Ovary (tissue), 10 donors: ENCODE data around the gene PAN3. TPM values are rescaled to one million over a fixed set of nuclear protein-coding genes. Genes with fewer than 3 reads are reported as not detected.
A peak's percentile ranks its signal among the peaks of the same experiment; 100 is the strongest.

Experiments
- DNase-seq, 5 donors: peaks; one replicate each; pipeline ENCODE4 v3.0.0-alpha.2; 2019 to 2020
- H3K27ac ChIP-seq, 2 donors: fragments of 200-600 bp; one replicate each; pipeline versions ENCODE4 v1.5.1 to v1.8.0; 2019 to 2022
- H3K27me3 ChIP-seq: fragments of 200-600 bp; one replicate; pipeline ENCODE4 v1.8.0; 2022
- H3K36me3 ChIP-seq: fragments of 200-600 bp; sonication (generic); one replicate; pipeline ENCODE4 v1.5.1; 2019
- H3K4me1 ChIP-seq: one replicate; pipeline ENCODE4 v1.8.1; 2013; ENCODE audit warnings: mild to moderate bottlenecking, moderate library complexity; ENCODE audit not compliant: insufficient read depth
- H3K4me3 ChIP-seq: fragments of 200-600 bp; sonication (generic); one replicate; pipeline ENCODE4 v1.5.1; 2017
- H3K9me3 ChIP-seq, 2 donors: fragments of 200-600 bp in 1 of 2; sonication (generic) in 1 of 2; one replicate each; pipeline versions ENCODE4 v1.5.1 to v1.8.1; 2013 to 2019; ENCODE audit warnings: mild to moderate bottlenecking in 1 of 2, moderate library complexity in 1 of 2
- CTCF ChIP-seq, 3 donors: fragments of 450-650 bp in 2 of 3; fragments of 200-600 bp in 1 of 3; IDR thresholded peaks; one replicate each; pipeline versions ENCODE4 v1.5.1 to v1.8.0; 2016 to 2022; ENCODE audit warnings: antibody characterized with exemption in 3 of 3, mild to moderate bottlenecking in 1 of 3
- EP300 ChIP-seq: sonication (generic); formaldehyde crosslinking; IDR thresholded peaks from one replicate; pipeline ENCODE4 v1.6.1; 2017; ENCODE audit warnings: antibody characterized with exemption
- POLR2A ChIP-seq: fragments of 450-650 bp; IDR thresholded peaks from one replicate; pipeline ENCODE4 v1.6.1; 2017; ENCODE audit warnings: antibody characterized with exemption, mild to moderate bottlenecking, moderate library complexity
- WGBS, 3 donors: extraction: QIAGEN DNeasy Blood & Tissue Kit in 1 of 3; methylation state at CpG; one replicate each; pipeline versions ENCODE4 v1.1.5 to v1.1.7; 2013 to 2017; 5-methylcytosine and 5-hydroxymethylcytosine counted together
- intact Hi-C, 4 donors: fragments of 100-400 bp; cut with DNase I; formaldehyde crosslinking; loops; one replicate each; pipeline versions ENCODE4 v1.11.0 to v1.15.1; 2022 to 2023
- long read RNA-seq, 3 donors: library from polyadenylated mRNA in 2 of 3; unstranded in 2 of 3; transcript quantifications; one replicate each; pipeline ENCODE4 v2.0.0 and lab custom pipeline, GENCODE V29; 2021 to 2026
- polyA plus RNA-seq, 2 donors: library from polyadenylated mRNA; stranded (reverse); fragments of 200-250 nt in 1 of 2; fragments of 350-450 nt in 1 of 2; fragmentation: Illumina TruSeq in 1 of 2; extraction: RNeasy Lipid Tissue Mini Kit (QIAGEN cat#74804) in 1 of 2; gene quantifications; one replicate each; pipeline ENCODE4 v1.2.3, GENCODE V29; 2013 to 2014
- total RNA-seq, 7 donors: library from RNA; depleted of rRNA in 2 of 7; stranded (reverse); fragments of >200 nt in 2 of 7; fragmentation: NEBNext Ultra II Directional in 3 of 7; extraction: Animal tissue kit (Norgen Biotek cat#: 25700) in 3 of 7; gene quantifications; one replicate each; pipeline versions ENCODE4 v1.1.0 to v1.2.4, GENCODE V29; 2016 to 2023
- donor health status: DM: no; HTN: no; CAD: no; lungs with moderate emphysema.
- donor health status: DM: no; HTN: no; CAD: no.
- donor health status: Bipolar disorder and iron deficiency.
- donor health status: DM: yes; HTN: yes; CAD: no.
- donor health status: DM: no; HTN: no; CAD: no.
- donor health status: DM: yes; HTN: yes; CAD: no.

PAN3 gene
- total RNA-seq (10 to 100 TPM; 33.8 to 40.7 (median 36.7) TPM), polyA plus RNA-seq (10 to 100 TPM; 13.2 to 16.5 TPM)
- long read RNA-seq, donor 1, partial matches to known transcripts: 1 of 4 reads
- long read RNA-seq, donor 1, other reads (novel, unspliced or antisense): 3 of 4 reads
- long read RNA-seq, donor 2: 0 reads
- long read RNA-seq, donor 3, full-length matches to known transcripts: 1 of 5 reads
- long read RNA-seq, donor 3, partial matches to known transcripts: 1 of 5 reads
- long read RNA-seq, donor 3, other reads (novel, unspliced or antisense): 3 of 5 reads

DNA sequence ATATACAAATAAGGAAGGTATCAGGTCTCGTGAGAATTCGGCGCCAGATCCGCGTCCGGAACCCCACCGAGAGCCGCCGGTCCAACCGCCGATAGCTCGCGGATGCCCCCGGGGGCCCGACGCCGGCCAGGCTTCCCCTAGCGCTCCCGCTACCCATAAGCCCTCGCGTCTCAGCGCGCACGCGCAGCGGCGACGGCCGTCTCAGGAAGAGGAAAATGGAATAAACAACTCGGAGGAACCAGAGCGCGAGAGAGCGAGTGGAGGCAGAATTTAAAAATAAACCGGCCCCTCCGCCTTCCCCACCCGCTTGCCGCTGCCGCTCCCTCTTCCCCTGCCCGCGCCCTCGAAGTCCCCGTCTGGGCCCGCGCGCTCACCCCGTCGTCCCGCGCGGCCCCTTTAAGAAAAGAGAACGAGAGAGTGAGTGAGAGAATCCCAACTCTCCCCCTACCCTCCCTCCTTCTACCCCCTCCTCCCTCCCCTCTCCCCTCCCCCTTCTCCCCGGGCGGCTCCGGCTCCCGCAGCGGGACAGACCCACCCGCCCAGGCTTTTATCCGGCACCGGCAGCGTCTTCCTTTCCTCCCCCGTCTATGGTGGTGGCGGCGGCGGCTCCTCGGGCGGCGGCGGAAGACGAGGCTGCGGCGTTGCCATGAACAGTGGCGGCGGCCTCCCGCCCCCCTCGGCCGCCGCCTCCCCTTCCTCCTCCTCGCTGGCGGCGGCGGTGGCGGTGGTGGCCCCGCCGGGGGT is at the start of gene PAN3:
Gene PAN3 (plus strand): TSS at position 534 of the 744 bp plus-strand sequence. CDS start 113 bp downstream, at position 647.
- no peaks in the 10 kb centered on the region for H3K36me3 ChIP-seq
- no peaks in the 10 kb centered on the region for H3K9me3 ChIP-seq
- WGBS, 3 donors: 0 to 1% (median 1%) methylated on average over 78 to 84 of the region's 84 CpGs
- peak; percentile 90 to 94 (median 92) for DNase-seq
- H3K27me3 ChIP-seq: no peaks in the 10 kb centered on the region
- TF ChIP-seq CTCF (IDR thresholded peaks at IDR 0.05): no peak
- TF ChIP-seq POLR2A: peak; percentile 50
- no peaks in the 10 kb centered on the region for H3K4me1 ChIP-seq
- peak within 1 kb of the TSS; percentile 91 to 97 for H3K27ac ChIP-seq
- intact Hi-C loops: no loop called here
- peak within 1 kb of the TSS; percentile 99 for H3K4me3 ChIP-seq

GRCh38 chr13:28089065-28089464 is 49.3 kb upstream of the PAN3 start:
- H3K27me3 ChIP-seq: no peaks in the 10 kb centered on the region
- no peaks in the 10 kb centered on the region for H3K4me1 ChIP-seq
- no peak overlapping the region for H3K4me3 ChIP-seq
- no peaks in the 10 kb centered on the region for H3K36me3 ChIP-seq
- no peak overlapping the region for H3K27ac ChIP-seq
- DNase-seq: no peak
- intact Hi-C loops: no loop called here
- 42 to 59% (median 45%) methylated on average over 1 of the region's 1 CpG for WGBS, 3 donors
- TF ChIP-seq POLR2A (no peak), EP300 (no peak), CTCF (IDR thresholded peaks at IDR 0.05) (no peak)
- H3K9me3 ChIP-seq: no peaks in the 10 kb centered on the region

GRCh38 chr13:28092431-28092830 is 45.9 kb upstream of the PAN3 start:
- Histone ChIP-seq H3K36me3 (no peaks in the 10 kb centered on the region), H3K9me3 (no peaks in the 10 kb centered on the region), H3K27ac (no peak overlapping the region), H3K27me3 (no peaks in the 10 kb centered on the region), H3K4me1 (no peaks in the 10 kb centered on the region), H3K4me3 (no peak overlapping the region)
- TF ChIP-seq CTCF (IDR thresholded peaks at IDR 0.05) (no peak), POLR2A (no peak), EP300 (no peak)
- 34 to 44% (median 36%) methylated on average over 2 of the region's 2 CpGs for WGBS, 3 donors
- intact Hi-C loops: no loop called here
- DNase-seq: no peak

DNA sequence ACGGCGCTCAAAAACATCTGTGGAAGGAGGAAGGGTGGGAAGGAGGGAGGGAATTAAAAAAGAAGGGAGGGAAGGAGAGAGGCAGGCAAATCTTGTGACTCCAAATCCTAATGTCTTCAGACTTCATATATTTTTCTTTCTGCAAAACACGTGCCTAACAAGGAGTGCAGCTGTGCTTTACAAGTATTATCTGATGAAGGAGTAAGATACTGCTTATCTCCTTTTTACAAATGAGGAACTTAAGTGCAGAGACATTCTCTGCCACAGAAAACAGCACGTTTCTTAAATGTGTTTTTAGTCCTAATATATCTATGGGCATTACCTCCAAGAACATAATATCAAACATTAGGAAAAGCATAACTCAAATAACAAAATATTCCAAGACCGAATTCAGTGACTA is 44.5 kb upstream of the PAN3 start:
- 16 to 23% (median 18%) methylated on average over 5 of the region's 5 CpGs for WGBS, 3 donors
- H3K27me3 ChIP-seq: no peaks in the 10 kb centered on the region

More for the DNA sequence above, 44.5 kb upstream of the PAN3 start:
- Histone ChIP-seq H3K27ac (no peak overlapping the region), H3K9me3 (no peaks in the 10 kb centered on the region), H3K4me3 (no peak overlapping the region), H3K36me3 (no peaks in the 10 kb centered on the region), H3K4me1 (no peaks in the 10 kb centered on the region)
- intact Hi-C loops: no loop called here
- no peak for DNase-seq
- TF ChIP-seq POLR2A: no peak
- no peak for TF ChIP-seq EP300
- TF ChIP-seq CTCF (IDR thresholded peaks at IDR 0.05): no peak
